HG03175 (cell line): ENCODE measurements around the gene CAPZB.
"Not testable (repeated sequence)": the region's sequence is repeated elsewhere in the genome, so short reads cannot be mapped to it uniquely, and the experiment has no call there.

Source experiments
- ATAC-seq: cut with Tn5 transposase; IDR thresholded peaks from one replicate; pipeline ENCODE4 v1.9.1; 2021; ENCODE audit warnings: mild to moderate bottlenecking, moderate library complexity; ENCODE audit not compliant: unreplicated experiment

Gene CAPZB

GRCh38 chr1:19315378-19316198, 169.8 kb downstream of the CAPZB start:
- ATAC-seq, result peak; percentile 37

- no peak for ATAC-seq
Measured at GRCh38 chr1:19313961-19314882, 171.1 kb downstream of the CAPZB start.

- ATAC-seq, result no peak
Measured at GRCh38 chr1:19313636-19313959, 171.7 kb downstream of the CAPZB start.

GRCh38 chr1:19312782-19313635, 172.3 kb downstream of the CAPZB start:
- peak; percentile 24 for ATAC-seq

- ATAC-seq, result peak; percentile 72
Measured at GRCh38 chr1:19311931-19312781, 173.2 kb downstream of the CAPZB start, which contains the start of the genes AKR7A2 and SLC66A1. Gene AKR7A2 (minus strand): TSS chr1:19312144. CDS start chr1:19312124, 20 bp downstream. Gene SLC66A1 (plus strand): TSS chr1:19312326. CDS start chr1:19317678, 5,352 bp downstream.

- peak; percentile 4 for ATAC-seq
Measured at GRCh38 chr1:19311503-19311930, 173.8 kb downstream of the CAPZB start.

- ATAC-seq, result no peak
Measured at GRCh38 chr1:19310720-19311502, 174.4 kb downstream of the CAPZB start.

GRCh38 chr1:19310061-19310460, 175.3 kb downstream of the CAPZB start:
- no peak for ATAC-seq

- ATAC-seq, result no peak
Measured at GRCh38 chr1:19309123-19309813, 176.1 kb downstream of the CAPZB start.

GRCh38 chr1:19308509-19308907, 176.8 kb downstream of the CAPZB start:
- no peak for ATAC-seq

GRCh38 chr1:19307794-19308508, 177.4 kb downstream of the CAPZB start:
- no peak for ATAC-seq

- no peak for ATAC-seq
Measured at GRCh38 chr1:19306941-19307340, 178.4 kb downstream of the CAPZB start.

GRCh38 chr1:19305880-19306279, 179.5 kb downstream of the CAPZB start:
- no peak for ATAC-seq

GRCh38 chr1:19304081-19304480, 181.3 kb downstream of the CAPZB start:
- ATAC-seq, result not testable (repeated sequence)

- no peak for ATAC-seq
Measured at GRCh38 chr1:19300211-19300610, 185.1 kb downstream of the CAPZB start.

GRCh38 chr1:19294638-19295037, 190.7 kb downstream of the CAPZB start:
- ATAC-seq, result no peak

GRCh38 chr1:19289244-19289643, 196.1 kb downstream of the CAPZB start:
- ATAC-seq, result no peak
